Fibroblast of lung (primary cell): ENCODE results near the gene ZNF516. TPM values are rescaled to one million over a fixed set of nuclear protein-coding genes. Genes with fewer than 3 reads are reported as not detected.

Experiments
- DNase-seq, 2 donors: peaks; one replicate each; pipeline versions ENCODE4 v3.0.0 to v3.0.0-alpha.2; 2010; ENCODE audit warnings: low read depth in 2 of 2
- H2AFZ ChIP-seq: 2 replicates; pipeline ENCODE4 v1.5.1; 2012; ENCODE audit warnings: low read length, control low read depth, inconsistent platforms
- H3K27ac ChIP-seq: 2 replicates; pipeline ENCODE4 v1.5.1; 2011; ENCODE audit warnings: low read length, control low read depth; ENCODE audit not compliant: insufficient read depth
- H3K27me3 ChIP-seq: 2 replicates; pipeline ENCODE4 v1.5.1; 2011; ENCODE audit warnings: mild to moderate bottlenecking, low read length; ENCODE audit not compliant: control insufficient read depth, insufficient read depth
- H3K36me3 ChIP-seq: 2 replicates; pipeline ENCODE4 v1.5.1; 2011; ENCODE audit warnings: low read length; ENCODE audit not compliant: control insufficient read depth, insufficient read depth
- H3K4me1 ChIP-seq: 2 replicates; pipeline ENCODE4 v1.5.1; 2011; ENCODE audit warnings: low read length; ENCODE audit not compliant: control insufficient read depth, insufficient read depth; ENCODE audit errors: extremely low read depth
- H3K4me2 ChIP-seq: 2 replicates; pipeline ENCODE4 v1.5.1; 2011; ENCODE audit warnings: low read length, control low read depth; ENCODE audit not compliant: insufficient read depth; ENCODE audit errors: extremely low read depth
- H3K4me3 ChIP-seq, 4 experiments: fragments of 200-600 bp in 1 of 4; sonication (generic) in 1 of 4; replicated peaks in 1 of 4; 2 replicates each; pipeline ENCODE4 v1.5.1; 2011 to 2016; ENCODE audit warnings: low read length in 4 of 4, low read depth in 3 of 4, mild to moderate bottlenecking in 3 of 4, control low read depth in 2 of 4, inconsistent platforms in 1 of 4, mixed read lengths in 1 of 4; ENCODE audit not compliant: insufficient read depth in 1 of 4; ENCODE audit errors: control extremely low read depth in 1 of 4
- H3K79me2 ChIP-seq: 2 replicates; pipeline ENCODE4 v1.5.1; 2012; ENCODE audit warnings: mild to moderate bottlenecking, low read length, inconsistent platforms; ENCODE audit not compliant: control insufficient read depth, insufficient read depth
- H3K9ac ChIP-seq: 2 replicates; pipeline ENCODE4 v1.5.1; 2011; ENCODE audit warnings: mild to moderate bottlenecking, low read length, control low read depth; ENCODE audit not compliant: insufficient read depth
- H3K9me3 ChIP-seq: 2 replicates; pipeline ENCODE4 v1.5.1; 2012; ENCODE audit warnings: low read depth, low read length; ENCODE audit not compliant: control insufficient read depth, insufficient read depth
- H4K20me1 ChIP-seq: 2 replicates; pipeline ENCODE4 v1.5.1; 2011; ENCODE audit warnings: low read length; ENCODE audit not compliant: control insufficient read depth, insufficient read depth; ENCODE audit errors: extremely low read depth
- CTCF ChIP-seq, 2 donors: IDR thresholded peaks in 1 of 2; conservative IDR thresholded peaks in 1 of 2; 1 replicate in 1 of 2; 2 replicates in 1 of 2; pipeline ENCODE4 v1.5.1; 2011 to 2012; ENCODE audit warnings: low read length in 2 of 2, control low read depth in 1 of 2, inconsistent platforms in 1 of 2, low read depth in 1 of 2, mild to moderate bottlenecking in 1 of 2
- EZH2 ChIP-seq: IDR thresholded peaks from 2 replicates; pipeline ENCODE4 v1.5.1; 2012; ENCODE audit warnings: low read length, control low read depth, mild to moderate bottlenecking; ENCODE audit errors: missing control alignments
- polyA plus RNA-seq, 2 donors: library from polyadenylated mRNA; depleted of rRNA in 1 of 2; stranded (reverse) in 1 of 2; unstranded in 1 of 2; fragments of >200 nt; gene quantifications; 2 replicates each; pipeline ENCODE4 v1.2.1, GENCODE V29; 2011 to 2012; ENCODE audit warnings: missing spikeins in 1 of 2
- total RNA-seq: library from RNA; depleted of rRNA; stranded (reverse); fragments of >200 nt; gene quantifications from 2 replicates; pipeline ENCODE4 v1.2.1, GENCODE V29; 2014

The ZNF516 gene
- total and polyA plus RNA-seq, 2 donors (not counting 1 experiment from before 2014, with no cell fraction given) = 7.9 to 32.7 TPM

- Histone ChIP-seq H2AFZ (no peak overlapping the region), H3K4me2 (no peak overlapping the region), H3K27ac (no peak overlapping the region), H3K9me3 (no peaks in the 10 kb centered on the region), H3K4me1 (no peaks in the 10 kb centered on the region), H3K36me3 (no peaks in the 10 kb centered on the region), H4K20me1 (no peaks in the 10 kb centered on the region), H3K4me3 (no peak overlapping the region), H3K79me2 (no peaks in the 10 kb centered on the region), H3K9ac (no peak overlapping the region), H3K27me3 (no peaks in the 10 kb centered on the region)
- TF ChIP-seq EZH2 (no peak), CTCF (conservative IDR thresholded peaks at IDR 0.05 in 1 of 2, IDR thresholded peaks at IDR 0.05 in 1 of 2; ENCODE audit: low read depth in 1 of 2, low read length in 2 of 2) (no peak)
- DNase-seq = peak in 1 of 2 donors; percentile 59
Measured at GRCh38 chr18:76504749-76505148, 9.7 kb upstream of the ZNF516 start.

- no peak overlapping the region for H3K4me2 ChIP-seq
- no peak for DNase-seq
- H3K36me3 ChIP-seq = no peaks in the 10 kb centered on the region
- no peaks in the 10 kb centered on the region for H3K4me1 ChIP-seq
- no peaks in the 10 kb centered on the region for H3K79me2 ChIP-seq
- no peaks in the 10 kb centered on the region for H3K9me3 ChIP-seq
- TF ChIP-seq CTCF (conservative IDR thresholded peaks at IDR 0.05 in 1 of 2, IDR thresholded peaks at IDR 0.05 in 1 of 2; ENCODE audit: low read depth in 1 of 2, low read length in 2 of 2) = no peak
- TF ChIP-seq EZH2 = no peak
- peak overlapping the region; percentile 17 for H2AFZ ChIP-seq
- H3K4me3 ChIP-seq = no peak overlapping the region
- H3K27ac ChIP-seq = no peak overlapping the region
- H3K9ac ChIP-seq = no peak overlapping the region
- H4K20me1 ChIP-seq = no peaks in the 10 kb centered on the region
- no peaks in the 10 kb centered on the region for H3K27me3 ChIP-seq
Measured at GRCh38 chr18:76503649-76504386, 8.8 kb upstream of the ZNF516 start.

GRCh38 chr18:76502551-76502950 is 7.5 kb upstream of the ZNF516 start:
- no peaks in the 10 kb centered on the region for H3K27me3 ChIP-seq
- no peak overlapping the region for H3K27ac ChIP-seq
- H3K9ac ChIP-seq = no peak overlapping the region
- no peak for TF ChIP-seq CTCF (conservative IDR thresholded peaks at IDR 0.05 in 1 of 2, IDR thresholded peaks at IDR 0.05 in 1 of 2; ENCODE audit: low read depth in 1 of 2, low read length in 2 of 2)
- TF ChIP-seq EZH2 = no peak
- no peaks in the 10 kb centered on the region for H3K4me1 ChIP-seq
- no peak overlapping the region for H3K4me2 ChIP-seq
- no peaks in the 10 kb centered on the region for H4K20me1 ChIP-seq
- no peaks in the 10 kb centered on the region for H3K79me2 ChIP-seq
- no peak for DNase-seq
- no peak overlapping the region for H3K4me3 ChIP-seq
- H3K36me3 ChIP-seq = no peaks in the 10 kb centered on the region
- H3K9me3 ChIP-seq = no peaks in the 10 kb centered on the region
- no peak overlapping the region for H2AFZ ChIP-seq
